HG02884 (cell line): ENCODE results near the gene DAB2IP.
"Not testable (repeated sequence)": the region's sequence is repeated elsewhere in the genome, so short reads cannot be mapped to it uniquely, and the experiment has no call there.

ENCODE experiments used
- ATAC-seq: cut with Tn5 transposase; IDR thresholded peaks from one replicate; pipeline ENCODE4 v1.9.1; 2021; ENCODE audit warnings: mild to moderate bottlenecking, moderate library complexity; ENCODE audit not compliant: unreplicated experiment

DAB2IP gene

DNA sequence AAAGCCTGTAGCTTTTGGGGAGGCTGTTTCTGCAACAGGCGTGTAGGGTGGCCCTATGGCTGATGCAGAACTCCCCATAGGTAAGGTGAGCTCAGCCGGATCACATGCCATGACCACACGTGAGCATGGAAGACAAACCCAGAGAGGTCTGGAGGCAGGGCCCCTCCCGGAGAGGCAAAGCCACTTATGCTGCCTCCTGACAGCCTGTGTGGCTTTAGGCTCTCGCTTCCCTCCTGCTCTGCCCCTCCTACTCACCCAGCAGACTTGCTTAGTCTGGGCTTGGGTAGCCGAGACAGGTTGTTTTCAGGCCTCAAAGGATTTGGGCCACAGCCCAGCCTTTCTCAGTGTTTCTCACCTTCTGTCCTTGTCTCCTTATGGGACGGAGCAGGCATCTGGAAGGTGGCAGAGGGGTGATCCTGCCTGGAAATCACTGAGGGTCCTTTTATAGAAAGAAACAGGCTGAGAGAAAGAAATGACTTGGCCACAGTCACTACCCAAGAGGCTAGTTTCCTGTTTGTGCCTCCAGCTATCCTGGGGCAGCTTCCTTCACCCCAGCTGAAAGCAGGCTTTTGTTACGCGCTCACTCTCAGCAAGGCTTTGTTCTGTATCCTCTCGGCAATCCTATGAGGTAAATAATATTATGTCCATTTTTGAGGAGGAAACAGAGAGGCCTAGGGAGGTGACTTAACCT, 89.9 kb downstream of the DAB2IP start:
- no peak for ATAC-seq

DNA sequence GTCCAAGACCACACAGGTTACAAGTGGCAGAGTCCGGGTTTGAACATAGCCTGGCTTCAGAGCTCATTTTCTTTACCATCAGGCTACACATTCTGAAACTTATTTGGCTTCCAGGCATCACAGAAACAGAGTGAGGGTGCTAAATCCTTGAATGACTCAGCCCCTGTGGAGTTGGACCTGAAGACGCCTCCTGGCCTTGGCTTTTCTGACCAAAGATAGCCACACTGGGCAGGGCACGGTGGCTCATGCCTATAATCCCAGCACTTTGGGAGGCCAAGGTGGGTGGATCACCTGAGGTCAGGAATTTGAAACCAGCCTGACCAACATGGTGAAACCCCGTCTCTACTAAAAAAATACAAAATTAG, 90.5 kb downstream of the DAB2IP start:
- not testable (repeated sequence) for ATAC-seq

DNA sequence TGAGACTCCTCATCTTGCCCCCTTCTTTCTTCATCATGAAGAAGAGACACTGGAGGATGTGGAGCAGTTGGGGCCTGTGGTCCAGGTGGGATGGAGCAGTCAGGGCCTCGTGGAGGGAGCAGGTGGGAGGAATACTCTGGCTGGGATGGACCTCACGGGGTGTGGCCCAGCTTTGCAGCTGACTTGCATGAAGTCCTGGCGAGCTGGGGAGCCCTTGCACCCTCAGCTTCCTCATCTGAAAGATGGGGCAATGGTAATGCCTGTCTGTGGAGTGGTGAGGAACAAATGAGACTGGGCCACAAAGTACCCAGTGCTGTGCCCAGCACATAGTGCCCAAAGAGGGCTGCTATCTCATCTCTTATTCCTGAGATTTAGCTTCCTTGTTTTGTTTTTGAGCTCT, 91.5 kb downstream of the DAB2IP start:
- ATAC-seq: no peak

DNA sequence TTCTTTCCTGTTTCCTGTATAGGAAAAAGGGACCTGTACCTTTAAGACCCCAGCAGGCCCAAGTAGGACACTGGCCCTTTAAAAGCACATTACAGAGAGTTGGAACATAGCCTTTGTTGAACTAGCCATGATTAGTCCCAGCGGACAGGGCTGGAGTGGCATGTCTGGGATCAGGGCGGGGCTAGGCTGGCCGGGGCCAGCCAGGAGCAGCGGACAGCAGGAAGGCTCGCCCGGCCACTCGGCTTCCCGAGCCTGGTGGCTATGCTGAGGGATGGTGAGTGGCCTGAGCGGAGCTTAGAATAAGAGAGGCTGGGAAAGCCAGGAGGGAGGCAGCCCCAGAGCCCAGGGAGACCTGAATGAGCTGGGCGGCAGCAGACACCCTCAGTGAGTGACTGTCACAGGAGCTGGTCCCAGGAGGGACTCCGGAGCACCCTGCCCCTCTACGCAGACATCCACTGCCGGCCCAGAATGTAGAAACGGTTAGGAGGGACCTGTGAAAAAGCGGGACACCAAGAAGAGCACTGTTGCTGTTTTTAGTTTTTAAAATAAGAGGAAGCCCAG, 92.1 kb downstream of the DAB2IP start:
- no peak for ATAC-seq

DNA sequence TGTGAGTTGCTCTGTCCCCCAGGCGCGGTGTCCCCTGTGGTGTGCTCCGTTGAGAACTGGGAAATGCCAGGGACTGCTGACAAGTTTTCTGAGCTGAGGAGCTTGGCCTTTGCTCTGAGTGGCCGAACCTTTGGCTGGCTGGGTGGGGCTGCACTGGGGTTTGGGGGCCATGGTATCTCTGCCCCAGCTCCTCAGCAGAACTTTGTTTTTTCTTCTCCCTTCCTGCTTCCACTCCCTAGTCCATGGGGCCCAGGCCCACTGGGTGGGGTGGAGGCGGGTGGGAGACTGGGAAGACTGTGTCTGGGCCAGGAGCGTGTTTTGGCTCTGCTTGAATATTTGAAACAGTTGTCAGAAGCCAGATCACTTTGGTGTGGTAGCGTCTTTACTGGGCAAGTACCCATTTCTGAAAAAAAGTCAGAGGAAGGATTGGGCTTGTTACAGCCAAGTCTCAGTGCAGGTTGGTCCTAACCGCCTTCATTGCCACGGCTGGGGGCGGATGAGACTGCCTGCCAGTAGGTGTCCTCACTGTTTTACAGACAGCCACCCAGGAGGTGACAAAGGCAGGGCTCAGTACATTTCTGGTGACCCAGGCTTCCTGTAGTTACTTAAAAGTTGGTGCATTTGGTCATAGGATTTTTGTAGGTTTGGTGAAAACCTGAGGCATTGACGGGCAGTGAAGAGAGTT, 92.7 kb downstream of the DAB2IP start:
- ATAC-seq: no peak

DNA sequence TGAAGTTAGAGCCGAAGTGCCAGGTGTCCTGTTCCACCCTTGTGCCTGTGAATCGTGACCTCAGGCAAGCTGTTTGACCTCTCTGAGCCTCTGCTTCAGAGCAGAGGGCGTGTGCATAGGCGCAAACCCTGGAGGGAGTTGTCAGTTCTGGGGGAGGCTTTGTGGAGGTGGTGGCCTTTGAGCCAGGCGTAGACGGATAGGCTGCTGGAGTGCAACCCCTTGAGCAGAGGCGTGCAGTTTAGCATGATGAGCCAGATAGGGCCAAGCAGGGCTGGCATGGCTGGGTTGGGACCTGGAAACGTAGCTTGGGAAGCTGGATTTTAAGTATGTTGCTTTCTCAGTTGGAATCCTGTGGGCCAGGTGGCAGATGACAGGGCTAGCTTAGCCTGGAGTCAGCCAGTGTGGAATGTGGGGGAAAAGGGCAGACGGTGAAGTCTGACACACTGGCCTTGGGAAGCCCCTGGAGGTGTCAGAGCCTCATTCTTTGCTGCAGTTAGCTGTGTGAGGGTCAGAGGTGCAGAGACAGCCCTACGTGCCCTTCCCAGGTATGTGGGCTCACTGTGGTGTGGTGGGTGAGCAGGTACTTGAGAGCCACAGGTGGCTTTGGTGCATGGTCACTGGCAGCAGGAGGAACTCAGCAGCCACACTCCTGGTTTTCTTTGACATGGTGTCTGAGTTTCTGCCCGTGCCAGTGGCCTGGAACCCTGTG, 93.4 kb downstream of the DAB2IP start:
- no peak for ATAC-seq

DNA sequence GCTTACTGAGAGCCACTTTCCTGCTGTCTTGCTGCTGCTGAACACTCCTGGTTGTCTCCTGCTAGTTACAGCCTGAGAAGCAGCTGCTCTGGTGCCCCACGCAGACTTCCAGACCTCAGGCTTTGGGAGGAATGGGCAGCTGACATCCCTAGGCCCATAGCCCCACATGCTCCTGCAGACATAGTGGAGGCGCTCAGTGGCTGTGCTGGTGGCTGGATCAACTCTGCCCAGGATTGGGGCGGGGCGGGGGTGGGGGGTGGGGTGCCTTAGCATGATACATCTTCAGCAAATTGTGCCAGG, 93.9 kb downstream of the DAB2IP start:
- no peak for ATAC-seq

DNA sequence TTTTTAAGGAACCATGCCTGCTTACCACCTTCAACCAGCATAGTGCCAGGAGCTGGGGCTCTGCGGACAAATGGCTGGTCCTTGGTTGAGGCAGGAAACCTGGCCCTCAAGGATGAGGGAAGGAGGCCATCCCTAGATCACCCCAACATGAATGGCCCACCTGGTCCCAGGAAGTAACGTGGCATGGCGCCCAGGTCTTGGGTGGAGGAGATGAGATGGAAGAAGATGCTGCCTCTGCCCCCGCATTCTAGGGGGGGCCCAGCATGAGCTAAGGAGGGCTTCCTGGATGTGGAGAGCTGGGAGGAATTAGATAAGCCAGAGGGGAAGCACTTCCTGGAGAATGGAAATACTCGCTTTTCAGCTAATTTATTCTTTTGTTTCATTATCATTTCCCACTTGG, 95.0 kb downstream of the DAB2IP start:
- ATAC-seq: no peak

DNA sequence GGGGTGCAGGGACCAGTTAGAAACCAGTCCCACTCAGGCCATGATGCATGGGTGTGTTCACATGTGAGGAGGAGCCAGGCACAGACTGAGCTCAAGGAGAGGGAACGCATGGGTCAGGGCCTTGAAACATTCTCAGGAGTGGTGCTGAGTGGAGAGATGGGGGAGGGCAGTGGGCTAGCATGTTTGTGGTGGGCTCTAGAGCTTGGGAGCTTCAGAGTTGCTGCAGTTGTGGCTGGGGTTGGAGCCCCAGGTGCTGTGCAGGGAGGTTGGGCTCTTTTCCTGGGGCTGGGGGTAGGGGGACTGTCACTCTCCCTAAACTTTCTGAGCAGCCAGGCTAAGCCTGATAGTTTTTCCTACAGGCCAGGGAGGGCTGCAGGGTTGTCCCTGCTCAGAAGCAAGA, 95.4 kb downstream of the DAB2IP start:
- ATAC-seq: no peak

DNA sequence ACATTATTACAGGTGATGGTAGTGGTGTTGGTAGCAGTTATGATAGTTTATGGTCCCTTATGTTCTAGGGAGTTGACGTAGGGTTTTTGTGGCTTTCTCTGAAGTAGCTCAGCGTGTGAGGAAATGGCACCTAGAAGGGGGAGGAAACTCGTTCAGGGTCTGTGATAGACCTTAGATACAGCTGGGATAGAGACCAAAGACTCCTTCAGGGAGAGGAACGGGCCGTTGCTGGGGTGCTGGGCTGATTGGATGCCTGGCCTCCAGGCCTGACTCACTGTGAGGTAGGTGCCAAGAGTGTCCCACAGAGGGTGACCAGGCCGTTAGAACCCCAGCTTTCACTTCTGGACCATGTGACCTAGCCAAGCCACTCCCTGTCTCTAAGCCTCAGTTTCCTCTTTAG, 96.6 kb downstream of the DAB2IP start:
- ATAC-seq: no peak

DNA sequence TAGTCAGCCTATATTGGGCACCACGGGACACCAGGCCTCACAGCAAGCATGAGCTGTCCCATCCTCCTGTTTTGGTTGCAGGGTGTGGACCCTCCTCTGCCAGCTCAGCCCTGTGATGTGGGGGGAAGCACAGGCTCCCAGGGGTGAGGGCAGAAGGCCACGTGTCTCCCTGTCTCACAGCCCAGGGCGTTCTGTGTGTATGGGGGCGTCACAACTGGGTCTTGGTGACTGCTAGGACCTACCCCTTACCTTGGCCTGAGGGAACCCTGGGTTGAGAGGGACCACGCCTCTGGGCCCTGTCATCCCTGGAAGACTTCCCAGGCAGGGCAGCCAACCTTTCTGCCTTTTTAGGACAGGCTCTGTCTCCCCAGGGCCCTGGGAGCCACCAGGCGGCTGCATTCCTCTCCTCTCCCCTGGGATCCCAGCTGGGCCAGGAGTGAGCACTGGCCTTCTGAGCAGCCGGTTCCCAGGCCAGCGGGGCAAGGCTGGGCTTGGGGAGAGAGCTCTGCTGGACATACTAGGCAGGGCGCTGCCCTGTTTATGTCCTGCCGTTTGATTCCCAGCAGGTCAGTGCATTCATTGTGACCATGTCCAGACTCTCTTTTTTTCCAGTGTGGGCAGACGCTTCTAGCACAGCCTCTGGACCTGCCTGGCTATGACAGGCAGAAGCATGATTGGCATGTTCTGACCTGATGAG, 97.4 kb downstream of the DAB2IP start:
- no peak for ATAC-seq

DNA sequence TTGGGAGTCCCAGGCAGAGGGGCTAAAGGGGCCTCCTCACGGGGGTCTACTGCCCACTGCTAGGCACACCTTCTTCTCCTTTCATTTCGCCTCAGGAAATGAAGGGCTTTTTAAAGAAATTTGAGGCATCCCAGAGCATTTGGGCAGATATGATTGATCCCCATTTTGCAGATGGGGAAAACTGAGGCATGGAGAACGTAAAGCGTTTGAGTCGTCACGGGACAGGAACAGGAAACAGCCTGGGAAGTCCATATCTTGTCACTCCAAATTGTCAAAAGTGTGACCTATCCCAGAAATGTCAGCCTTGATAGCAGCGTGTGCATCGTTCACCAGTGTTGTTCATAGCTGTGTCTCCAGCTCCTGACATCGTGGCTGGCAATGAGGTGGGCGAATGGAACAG, 98.2 kb downstream of the DAB2IP start:
- ATAC-seq: no peak

DNA sequence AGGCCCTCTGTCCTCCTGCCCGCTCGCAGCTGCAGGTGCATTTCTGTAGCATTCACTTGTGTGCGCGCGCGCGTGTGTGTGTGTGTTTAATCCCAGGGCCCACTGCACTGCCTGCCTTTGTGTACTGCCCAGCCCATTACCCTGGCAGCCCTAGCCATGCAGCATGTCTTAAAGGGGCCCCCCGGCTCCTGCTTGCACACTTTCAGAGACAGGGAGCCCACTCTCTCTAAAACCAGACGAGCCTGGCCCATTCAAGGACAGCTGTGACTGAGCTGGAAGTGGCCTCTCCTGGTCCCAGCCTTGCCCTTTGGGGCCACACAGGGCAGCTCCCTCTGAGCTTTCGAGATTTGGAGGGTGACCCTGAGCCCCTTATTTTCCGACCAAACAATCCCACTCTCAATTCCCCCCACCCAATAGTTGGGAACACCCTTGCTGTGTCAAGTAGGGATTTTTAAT, 98.9 kb downstream of the DAB2IP start:
- no peak for ATAC-seq

DNA sequence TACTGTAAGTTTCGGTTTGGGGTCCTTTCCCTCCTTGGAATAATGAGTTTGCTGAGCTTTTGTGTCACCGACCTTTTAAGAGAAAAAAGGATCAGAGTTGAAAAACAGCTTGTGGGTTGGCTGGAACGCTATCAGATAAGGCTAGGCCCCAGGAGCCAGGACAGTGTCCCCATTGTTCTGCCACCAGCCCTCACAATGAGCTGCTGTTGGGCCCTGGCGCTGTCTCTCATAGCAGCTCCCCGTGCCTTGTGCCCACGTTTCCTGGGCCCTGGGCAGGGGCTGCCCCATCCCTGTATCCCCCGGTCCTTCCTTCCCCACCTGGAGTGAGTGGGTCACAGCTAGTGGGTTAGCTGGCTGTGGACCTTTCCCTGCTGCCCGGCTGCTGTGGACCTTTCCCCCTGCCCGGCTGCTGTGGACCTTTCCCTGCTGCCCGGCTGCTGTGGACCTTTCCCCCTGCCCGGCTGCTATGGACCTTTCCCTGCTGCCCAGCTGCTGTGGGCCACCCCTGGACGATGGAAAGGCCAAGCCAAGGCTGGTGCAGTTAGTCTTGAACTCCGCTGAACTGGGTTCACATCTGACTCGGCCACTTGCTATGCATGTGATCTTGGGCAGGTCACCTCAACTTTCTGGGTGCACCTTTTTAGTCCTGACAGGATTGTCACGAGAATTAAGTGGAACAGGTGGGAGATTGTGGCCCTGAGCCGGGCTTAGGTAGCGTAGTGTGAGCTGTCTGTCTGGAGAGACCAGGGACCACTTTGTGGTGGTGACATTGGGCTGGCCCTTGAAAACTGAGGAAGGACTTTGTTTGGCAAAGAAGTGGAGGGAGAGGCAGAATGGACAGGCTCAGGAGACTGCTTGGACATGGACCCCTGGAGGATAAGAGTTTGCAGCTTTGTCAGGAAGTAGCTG, 99.5 kb downstream of the DAB2IP start:
- ATAC-seq: no peak

DNA sequence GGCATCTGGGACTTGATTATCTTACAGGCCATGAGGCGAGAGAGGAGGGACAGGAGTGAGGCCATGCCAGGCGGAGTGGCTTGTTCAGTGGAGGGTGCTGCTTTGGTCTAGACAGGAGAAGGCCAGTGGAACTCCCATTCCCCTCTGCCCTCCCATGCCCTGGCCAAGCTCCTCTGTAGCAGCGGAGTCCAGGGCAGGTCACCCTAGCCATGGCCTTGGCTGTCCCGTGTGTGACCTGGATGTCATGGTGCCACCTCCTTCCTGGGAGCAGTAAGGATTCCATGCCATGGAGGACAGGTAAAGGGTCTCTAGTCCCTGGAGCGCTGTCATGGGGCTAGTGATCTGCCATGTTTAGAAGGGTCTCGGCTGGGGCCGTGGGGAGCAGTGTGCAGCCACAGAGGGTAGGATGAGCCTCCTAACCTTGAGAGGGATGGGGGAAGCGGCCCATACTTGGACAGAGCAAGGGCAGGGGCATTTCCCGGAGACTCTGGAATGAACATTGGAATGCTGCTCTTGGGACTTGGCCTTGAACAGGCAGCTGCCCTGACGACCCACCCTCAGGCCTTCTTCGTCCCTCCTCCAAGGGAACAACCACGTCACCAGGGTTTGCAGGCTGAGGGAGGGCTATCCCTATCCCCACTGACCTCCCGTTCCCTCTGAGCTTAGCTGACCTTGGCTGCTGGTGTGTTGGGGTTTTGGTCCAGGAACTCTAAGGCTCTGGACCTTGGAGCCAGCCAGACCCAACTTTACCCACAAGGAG, 100.4 kb downstream of the DAB2IP start:
- no peak for ATAC-seq

DNA sequence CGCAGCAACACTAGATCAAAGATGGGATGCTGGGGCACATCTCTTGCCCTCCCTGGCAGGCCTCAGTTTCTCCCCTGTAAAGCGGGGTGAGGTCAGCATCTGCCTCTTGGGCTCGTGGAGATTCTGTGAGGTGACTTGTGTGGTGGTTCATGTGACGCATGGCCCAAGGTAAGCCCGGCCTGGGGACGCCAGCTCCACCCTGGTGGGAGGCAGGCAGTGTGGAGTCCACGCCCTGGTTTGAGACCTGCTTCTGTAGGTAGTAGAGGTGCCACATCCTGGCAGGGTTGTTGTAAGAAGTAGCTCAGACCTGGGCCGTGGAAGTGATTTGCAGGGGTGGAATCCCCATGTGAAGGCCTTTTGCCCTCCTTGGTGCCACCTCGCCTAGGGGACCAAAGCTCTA, 101.5 kb downstream of the DAB2IP start:
- no peak for ATAC-seq

DNA sequence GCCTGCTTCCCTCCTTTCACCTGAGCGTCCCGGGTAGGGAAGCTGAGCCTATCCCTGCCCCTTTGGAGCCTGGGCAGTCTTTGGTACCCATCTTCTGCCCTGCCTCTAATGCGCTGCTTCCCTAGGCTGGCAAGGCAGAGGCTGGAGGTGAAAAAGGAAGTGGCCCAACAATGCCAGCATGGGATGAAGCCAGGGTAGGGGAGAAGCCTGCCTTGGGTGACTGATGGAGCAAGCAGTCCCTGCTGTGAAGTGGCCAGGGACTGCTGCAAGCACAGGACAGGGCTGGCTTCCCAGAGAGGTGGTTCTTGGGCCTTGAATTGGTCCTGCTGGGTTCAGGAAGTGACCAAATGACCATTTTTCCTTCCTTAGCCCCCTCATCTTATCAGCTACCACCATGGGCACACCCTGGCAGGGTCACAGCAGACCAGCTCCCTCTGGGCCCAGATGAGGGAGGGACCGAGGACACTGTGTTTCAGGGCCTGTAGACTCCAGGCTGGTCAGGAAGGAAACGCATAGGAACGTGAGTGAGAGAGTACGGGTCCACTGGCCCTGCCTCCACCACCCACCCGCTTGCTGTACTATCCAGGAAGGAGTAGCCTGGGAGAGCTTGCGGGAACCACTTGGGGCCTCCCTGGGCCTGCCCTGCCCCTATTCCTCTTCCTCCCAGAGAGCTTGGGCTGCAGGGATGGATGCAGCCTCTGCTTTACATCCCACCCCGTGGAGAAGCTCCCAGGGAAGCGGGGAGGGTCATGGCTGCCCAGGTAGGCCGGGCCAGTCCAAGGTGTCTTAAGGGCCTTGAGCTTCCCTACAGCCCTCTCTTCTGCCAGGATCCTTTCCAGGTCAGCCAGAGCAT, 102.6 kb downstream of the DAB2IP start:
- no peak for ATAC-seq

DNA sequence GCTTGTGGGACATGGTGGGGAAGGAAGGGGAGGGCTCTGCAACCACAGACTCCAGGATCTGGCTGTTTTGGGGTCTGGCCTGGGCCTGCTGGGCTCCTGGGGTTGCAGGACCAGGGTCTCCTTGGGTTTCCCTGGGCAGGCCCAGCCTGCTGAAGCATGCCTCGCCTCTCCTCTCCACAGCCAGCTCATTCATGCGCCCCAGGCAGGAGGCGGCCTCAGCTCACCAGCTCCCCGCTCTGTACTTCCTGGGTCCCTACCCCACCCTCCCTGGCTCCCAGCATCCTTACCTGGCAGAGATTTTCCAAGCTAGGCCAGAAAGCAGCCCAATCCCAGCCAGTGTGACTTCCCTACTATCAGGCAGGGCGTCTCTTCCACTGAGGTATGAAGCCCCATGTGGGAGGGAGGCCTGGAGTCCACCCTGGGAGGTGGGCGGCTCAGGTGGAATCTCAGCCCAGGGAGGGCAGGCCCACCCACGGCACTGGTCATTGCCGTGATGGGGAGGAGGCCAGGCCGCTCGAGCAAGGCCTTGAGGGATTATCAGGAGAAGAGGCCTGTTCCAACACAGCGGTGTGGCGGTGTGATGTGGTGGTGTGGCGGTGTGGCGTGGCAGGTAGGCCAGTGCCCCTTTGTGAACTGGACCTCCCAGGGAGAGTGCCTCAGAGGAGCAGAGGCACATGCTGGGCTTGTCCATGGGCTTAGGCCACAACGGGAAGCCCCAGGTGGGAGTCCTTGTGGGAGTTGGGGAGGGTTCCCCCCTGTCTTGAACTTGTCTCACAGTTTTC, 103.4 kb downstream of the DAB2IP start:
- ATAC-seq: no peak
